Ishikawa (cell line): ENCODE measurements around the gene PRRC2B.

Experiments used
- CEBPB ChIP-seq: IDR thresholded peaks from 2 replicates; pipeline ENCODE4 v1.6.1; 2012
- EGR1 ChIP-seq: IDR thresholded peaks from 2 replicates; pipeline ENCODE4 v1.6.1; 2012
- EP300 ChIP-seq: IDR thresholded peaks from 2 replicates; pipeline ENCODE4 v1.6.1; 2012; ENCODE audit warnings: borderline replicate concordance
- FOXM1 ChIP-seq: IDR thresholded peaks from 2 replicates; pipeline ENCODE4 v1.6.1; 2012; ENCODE audit warnings: low read depth, borderline replicate concordance
- REST ChIP-seq: IDR thresholded peaks from 2 replicates; pipeline ENCODE4 v1.6.1; 2012; ENCODE audit warnings: low read depth, mild to moderate bottlenecking
- TAF1 ChIP-seq: IDR thresholded peaks from 2 replicates; pipeline ENCODE4 v1.6.1; 2012; ENCODE audit warnings: low read depth, mild to moderate bottlenecking
- YY1 ChIP-seq: IDR thresholded peaks from 2 replicates; pipeline ENCODE4 v1.6.1; 2012; ENCODE audit warnings: low read depth

- no peak for TF ChIP-seq EP300
- no peak for TF ChIP-seq EGR1
- no peak for TF ChIP-seq CEBPB
- no peak for TF ChIP-seq REST
- TF ChIP-seq FOXM1, result no peak
- TF ChIP-seq YY1, result no peak
- no peak for TF ChIP-seq TAF1
These were observed 23.6 kb downstream of the PRRC2B start for GRCh38 chr9:131417264-131418142.
